GM19324 (cell line): ENCODE measurements around the gene HTR6.
"Not testable (repeated sequence)": the region's sequence is repeated elsewhere in the genome, so short reads cannot be mapped to it uniquely, and the experiment has no call there.

ENCODE experiments used
- ATAC-seq: cut with Tn5 transposase; IDR thresholded peaks from one replicate; pipeline ENCODE4 v1.9.1; 2021; ENCODE audit warnings: mild to moderate bottlenecking, moderate library complexity; ENCODE audit not compliant: unreplicated experiment, low FRiP score

The HTR6 gene

GRCh38 chr1:19664453-19665185 is at the start of gene HTR6:
Gene HTR6, plus strand, starts transcription at chr1:19664875. Its CDS starts 879 bp downstream, at chr1:19665754.
- no peak for ATAC-seq

- ATAC-seq: no peak
These were observed 49.2 kb upstream of the HTR6 start for GRCh38 chr1:19615438-19615837.

- ATAC-seq: no peak
These were observed 48.2 kb upstream of the HTR6 start for GRCh38 chr1:19616489-19616888.

- no peak for ATAC-seq
These were observed 47.3 kb upstream of the HTR6 start for GRCh38 chr1:19617376-19617775.

GRCh38 chr1:19618428-19618827 is 46.2 kb upstream of the HTR6 start:
- ATAC-seq: no peak

GRCh38 chr1:19619697-19620384 is 44.8 kb upstream of the HTR6 start:
- ATAC-seq: no peak

- no peak for ATAC-seq
These were observed 43.9 kb upstream of the HTR6 start for GRCh38 chr1:19620786-19621185.

- ATAC-seq: no peak
These were observed 43.3 kb upstream of the HTR6 start for GRCh38 chr1:19621274-19621950.

- ATAC-seq: no peak
These were observed 42.5 kb upstream of the HTR6 start for GRCh38 chr1:19622204-19622603.

GRCh38 chr1:19623523-19623922 is 41.2 kb upstream of the HTR6 start:
- no peak for ATAC-seq

- no peak for ATAC-seq
These were observed 39.3 kb upstream of the HTR6 start for GRCh38 chr1:19625291-19625937.

GRCh38 chr1:19628879-19629278 is 35.8 kb upstream of the HTR6 start:
- ATAC-seq: no peak

- no peak for ATAC-seq
These were observed 35.3 kb upstream of the HTR6 start for GRCh38 chr1:19629357-19629756.

- not testable (repeated sequence) for ATAC-seq
These were observed 34.5 kb upstream of the HTR6 start for GRCh38 chr1:19630192-19630591.

- ATAC-seq: no peak
These were observed 33.8 kb upstream of the HTR6 start for GRCh38 chr1:19630720-19631395.

- no peak for ATAC-seq
These were observed 32.5 kb upstream of the HTR6 start for GRCh38 chr1:19632211-19632610.

GRCh38 chr1:19633106-19633505 is 31.6 kb upstream of the HTR6 start:
- no peak for ATAC-seq

- not testable (repeated sequence) for ATAC-seq
These were observed 29.6 kb upstream of the HTR6 start for GRCh38 chr1:19635064-19635463.

GRCh38 chr1:19635646-19636045 is 29.0 kb upstream of the HTR6 start:
- ATAC-seq: no peak

GRCh38 chr1:19636065-19636464 is 28.6 kb upstream of the HTR6 start:
- ATAC-seq: no peak
